Dermis microvascular lymphatic vessel endothelial cell (primary cell): ENCODE results near the gene MAP7D3. TPM values are rescaled to one million over a fixed set of nuclear protein-coding genes. Genes with fewer than 3 reads are reported as not detected.
"Not testable (repeated sequence)": the region's sequence is repeated elsewhere in the genome, so short reads cannot be mapped to it uniquely, and the experiment has no call there.

Experiments
- DNase-seq, 2 donors: peaks; one replicate each; pipeline versions ENCODE4 v3.0.0 to v3.0.0-alpha.2; 2010; ENCODE audit warnings: low read depth in 2 of 2
- total RNA-seq: library from RNA; depleted of rRNA; stranded (reverse); fragments of >200 nt; gene quantifications from 2 replicates; pipeline ENCODE4 v1.2.1, GENCODE V29; 2014

The MAP7D3 gene
- 14.4 and 19.2 TPM in 2 replicates for total RNA-seq

GRCh38 chrX:136251041-136251991 lies at the start of gene MAP7D3:
Gene MAP7D3, minus strand, starts transcription at chrX:136251400. Its CDS starts 42 bp downstream, at chrX:136251358.
- peak in 1 of 2 donors; percentile 58 for DNase-seq

GRCh38 chrX:136300721-136301120 lies 49.5 kb upstream of the MAP7D3 start, which contains the start of gene ADGRG4:
Gene ADGRG4, plus strand, starts transcription at chrX:136300963. Its CDS starts 7,815 bp downstream, at chrX:136308778.
- DNase-seq = not testable (repeated sequence)

GRCh38 chrX:136295380-136295779 lies 44.2 kb upstream of the MAP7D3 start:
- DNase-seq = no peak

- DNase-seq = no peak
Measured at GRCh38 chrX:136292656-136293055, 41.5 kb upstream of the MAP7D3 start.

- DNase-seq = peak in 1 of 2 donors; percentile 3
Measured at GRCh38 chrX:136291824-136292223, 40.6 kb upstream of the MAP7D3 start.

- DNase-seq = not testable (repeated sequence)
Measured at GRCh38 chrX:136286375-136286774, 35.2 kb upstream of the MAP7D3 start.

- no peak for DNase-seq
Measured at GRCh38 chrX:136275553-136275952, 24.4 kb upstream of the MAP7D3 start.

GRCh38 chrX:136273986-136274385 lies 22.8 kb upstream of the MAP7D3 start:
- DNase-seq = no peak

- DNase-seq = no peak
Measured at GRCh38 chrX:136272325-136272724, 21.1 kb upstream of the MAP7D3 start.

GRCh38 chrX:136271300-136271699 lies 20.1 kb upstream of the MAP7D3 start:
- peak in 1 of 2 donors; percentile 32 for DNase-seq

GRCh38 chrX:136269921-136270320 lies 18.7 kb upstream of the MAP7D3 start:
- DNase-seq = peak in 1 of 2 donors; percentile 53

GRCh38 chrX:136268051-136269048 lies 17.1 kb upstream of the MAP7D3 start:
- peak; percentile 35 to 54 for DNase-seq

- no peak for DNase-seq
Measured at GRCh38 chrX:136266828-136267227, 15.6 kb upstream of the MAP7D3 start.

GRCh38 chrX:136262812-136263315 lies 11.7 kb upstream of the MAP7D3 start:
- DNase-seq = no peak

- DNase-seq = no peak
Measured at GRCh38 chrX:136262243-136262642, 11.0 kb upstream of the MAP7D3 start.

- no peak for DNase-seq
Measured at GRCh38 chrX:136261321-136261720, 10.1 kb upstream of the MAP7D3 start.

GRCh38 chrX:136260776-136261175 lies 9.6 kb upstream of the MAP7D3 start:
- peak in 1 of 2 donors; percentile 68 for DNase-seq

- peak; percentile 18 to 77 for DNase-seq
Measured at GRCh38 chrX:136259543-136259942, 8.3 kb upstream of the MAP7D3 start.

- no peak for DNase-seq
Measured at GRCh38 chrX:136258951-136259350, 7.8 kb upstream of the MAP7D3 start.

- no peak for DNase-seq
Measured at GRCh38 chrX:136256026-136256425, 4.8 kb upstream of the MAP7D3 start.

- DNase-seq = no peak
Measured at GRCh38 chrX:136255541-136255940, 4.3 kb upstream of the MAP7D3 start.
